ENCODE data around the gene ZMIZ1.

The ZMIZ1 gene

DNA sequence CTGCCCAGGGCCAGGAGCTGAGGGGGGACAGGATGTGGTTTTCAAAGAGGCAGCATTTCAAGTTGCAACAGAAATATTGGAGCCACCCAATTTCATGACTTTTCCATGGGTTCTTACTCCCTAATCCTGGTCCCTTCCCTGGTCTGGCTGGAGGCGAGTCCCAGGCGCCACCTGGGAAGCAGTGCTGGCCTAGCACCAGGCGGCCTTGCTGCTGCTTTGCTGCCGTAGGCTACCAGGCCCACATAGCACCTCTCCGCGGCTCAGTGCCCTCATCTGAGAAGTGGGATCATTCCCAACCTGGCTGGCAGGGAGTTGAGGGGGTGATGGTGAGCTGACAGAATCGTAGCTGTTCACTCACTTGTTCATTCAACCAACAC is 33.7 kb downstream of the ZMIZ1 start:
- no peak for DNase-seq

DNA sequence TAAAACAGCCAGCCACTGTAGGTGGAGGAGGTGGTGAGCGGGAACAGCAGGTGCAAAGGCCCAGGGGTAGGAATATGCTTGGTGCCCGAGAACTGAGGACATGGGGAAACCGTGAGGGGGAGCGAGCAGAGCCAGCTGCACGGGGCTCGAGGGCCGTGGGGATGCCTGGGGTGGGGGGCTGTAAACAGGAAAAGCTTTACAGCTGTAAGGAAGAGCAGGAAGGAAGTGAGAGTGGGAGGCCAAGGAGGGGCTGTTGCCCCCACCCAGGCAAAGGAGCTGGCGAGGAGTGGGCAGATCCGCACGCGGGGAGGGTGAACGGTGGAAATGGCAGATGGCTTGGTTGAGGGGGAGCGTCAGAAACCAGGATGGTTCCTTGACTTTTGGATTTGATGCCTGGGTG is 34.4 kb downstream of the ZMIZ1 start:
- DNase-seq, result no peak

DNA sequence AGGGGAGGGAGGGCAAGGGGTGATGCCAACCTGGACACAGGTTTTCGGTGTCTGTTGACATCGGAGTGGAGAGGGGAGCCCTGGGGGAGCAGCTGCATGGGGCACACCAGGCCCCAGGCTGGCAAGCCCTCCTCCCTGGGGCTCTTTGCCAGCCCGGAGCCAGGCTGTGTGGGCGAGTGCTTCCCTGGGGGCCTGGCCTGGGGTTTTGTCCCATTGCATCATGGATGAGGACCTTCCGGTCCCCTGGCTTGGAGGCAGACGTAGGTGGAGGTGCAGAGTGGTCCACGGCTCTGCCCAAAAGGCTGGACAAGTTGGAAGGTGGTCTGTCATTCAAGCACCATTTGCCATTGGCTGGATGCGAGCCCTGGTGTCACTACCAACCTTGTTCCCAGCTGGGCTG is 34.8 kb downstream of the ZMIZ1 start:
- DNase-seq, result no peak

DNA sequence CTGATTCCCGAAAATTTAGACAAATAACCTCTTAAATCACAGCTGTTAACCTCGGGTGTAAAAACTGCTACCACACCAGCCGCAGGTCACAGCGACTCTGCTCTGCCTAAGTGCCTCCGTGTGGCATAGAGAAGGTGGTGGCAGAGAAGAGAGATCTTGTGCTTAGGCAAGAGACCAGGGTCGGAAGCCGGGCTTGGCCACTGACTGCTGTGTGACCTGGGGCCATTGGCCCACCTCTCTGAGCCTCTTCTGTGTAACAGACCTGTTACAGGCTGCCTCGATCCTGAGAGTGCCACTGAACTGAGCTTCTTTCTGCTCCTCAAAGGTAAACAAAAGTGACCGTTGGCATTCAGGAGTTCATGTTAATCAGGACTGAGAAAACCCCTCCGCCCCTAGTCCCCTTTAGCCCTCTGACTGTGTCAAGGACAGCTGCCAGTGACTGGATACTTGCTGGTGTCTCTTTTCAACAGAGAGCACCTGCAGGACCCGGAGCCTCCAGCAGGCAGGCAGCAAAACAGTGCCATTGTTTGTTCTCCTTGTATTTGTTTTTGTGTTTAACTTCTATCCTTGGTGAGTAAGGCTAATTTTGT is 36.5 kb downstream of the ZMIZ1 start:
- DNase-seq, result no peak

DNA sequence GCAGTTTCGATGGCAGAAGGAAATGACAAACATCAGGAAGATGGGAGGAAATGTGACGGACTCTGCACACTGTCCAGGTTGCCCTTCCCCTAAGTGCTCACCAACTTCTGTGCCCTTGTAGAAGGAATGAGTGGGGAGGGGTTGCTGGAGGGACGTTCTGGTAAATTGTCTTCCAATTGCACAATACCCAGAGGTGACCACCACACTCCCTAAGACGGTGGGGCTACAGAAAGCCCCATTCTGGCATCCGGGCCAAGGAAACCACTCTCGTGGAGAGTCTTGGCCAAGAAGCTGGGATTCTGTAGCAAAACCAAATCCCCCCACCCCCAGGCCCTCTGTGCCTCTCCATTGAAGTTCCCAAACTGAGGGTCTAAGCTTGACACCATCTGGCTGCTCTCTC is 37.1 kb downstream of the ZMIZ1 start:
- no peak for DNase-seq

DNA sequence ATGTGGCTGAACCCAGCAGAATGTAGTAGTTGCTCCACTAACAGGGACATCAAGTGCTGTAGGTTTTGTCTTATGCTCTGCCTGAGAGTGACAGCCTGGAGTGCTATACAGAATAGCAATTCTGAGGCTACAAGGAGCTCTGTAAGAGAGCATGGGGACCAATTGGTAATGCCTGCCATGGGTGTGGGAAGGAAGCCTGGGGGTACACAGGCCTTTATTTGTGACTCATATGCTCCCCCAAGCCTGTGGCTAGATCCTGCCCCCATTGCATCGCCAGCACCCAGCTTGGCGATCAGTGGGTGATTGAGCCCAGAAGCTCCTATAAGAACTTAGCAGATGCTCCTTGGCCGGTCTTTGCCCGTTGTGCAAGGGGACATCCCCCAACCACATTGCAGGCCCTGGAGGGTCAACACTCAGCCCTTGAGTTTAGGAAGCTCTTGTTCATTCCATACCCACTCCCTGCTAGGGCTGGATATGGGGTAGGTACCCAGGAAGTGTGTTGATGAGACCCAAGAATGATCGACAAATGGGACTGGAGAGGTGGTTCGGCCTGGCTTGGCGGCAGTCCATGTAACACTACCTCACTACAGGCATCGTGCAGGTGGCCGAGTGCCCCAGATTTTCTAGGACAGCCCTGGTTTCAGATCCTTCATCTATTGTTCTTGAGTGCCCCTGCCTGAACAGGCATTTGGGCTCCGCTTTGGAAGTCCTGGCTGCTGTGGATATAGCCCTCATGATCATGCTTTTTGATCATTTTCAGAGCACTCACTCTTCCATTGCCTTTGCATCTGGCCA is 37.7 kb downstream of the ZMIZ1 start:
- DNase-seq, result no peak

DNA sequence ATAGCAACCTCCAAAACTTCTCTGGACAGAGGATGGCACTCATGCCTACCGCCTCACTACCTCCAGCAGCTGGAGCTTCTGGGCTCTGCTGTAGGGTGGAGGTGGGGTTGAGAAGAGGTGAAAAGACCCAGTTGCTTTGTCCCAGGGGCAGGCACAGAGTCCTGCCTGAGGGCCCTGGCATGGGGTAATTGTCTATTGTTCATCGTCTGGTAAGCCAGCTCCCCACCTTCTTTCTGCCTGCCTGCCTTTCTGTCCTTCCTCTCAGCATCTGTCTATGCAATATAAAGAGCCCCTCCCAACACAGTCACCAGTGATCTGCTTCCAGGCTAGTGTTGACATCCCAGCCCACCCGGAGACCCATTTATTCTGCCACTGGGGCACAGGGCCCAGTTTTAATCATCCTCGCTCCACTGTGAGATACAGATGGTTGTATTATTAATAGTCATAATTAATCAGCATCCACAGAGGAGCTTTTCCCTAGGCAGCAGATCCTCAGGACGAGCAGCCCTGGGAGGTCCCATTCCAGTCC is 39.0 kb downstream of the ZMIZ1 start:
- no peak for DNase-seq

DNA sequence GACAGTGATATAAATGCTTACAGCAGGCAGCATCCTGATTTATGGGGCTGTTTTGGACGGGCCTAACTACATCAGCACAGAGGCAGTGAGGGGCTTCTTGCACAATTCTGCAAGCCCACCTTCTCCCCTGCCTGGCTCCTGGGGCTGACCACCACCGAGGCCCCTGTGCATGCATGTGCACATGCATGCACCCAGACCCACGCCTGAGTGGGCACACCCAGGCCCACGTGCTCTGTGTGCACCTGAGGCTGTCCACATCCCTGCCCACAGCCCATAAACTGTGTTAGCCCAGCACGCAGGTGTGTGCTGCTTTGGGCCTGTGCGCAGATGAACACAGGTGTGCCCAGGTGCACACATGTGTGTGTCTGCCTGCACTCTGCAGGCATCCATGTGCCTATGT is 40.0 kb downstream of the ZMIZ1 start:
- DNase-seq, result no peak

DNA sequence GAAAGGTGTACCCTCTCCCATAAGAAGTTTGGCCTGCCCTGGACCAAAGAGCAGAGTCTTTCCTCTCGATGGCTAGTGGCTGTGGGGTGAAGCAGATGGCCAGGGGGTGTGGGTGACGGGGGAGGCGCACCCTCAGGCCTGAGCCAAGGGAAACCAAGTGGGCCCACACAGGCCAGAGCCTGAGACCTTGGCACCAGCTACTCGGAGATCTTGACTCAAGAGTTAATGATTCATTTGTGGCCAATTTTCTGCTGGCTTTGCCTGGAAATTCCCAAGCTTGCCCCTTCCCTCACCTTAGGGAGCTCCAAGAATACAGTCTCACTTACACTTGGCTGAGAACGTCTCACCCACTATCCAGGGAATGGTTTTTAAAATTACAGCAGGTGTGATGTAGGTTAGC is 42.7 kb downstream of the ZMIZ1 start:
- no peak for DNase-seq

DNA sequence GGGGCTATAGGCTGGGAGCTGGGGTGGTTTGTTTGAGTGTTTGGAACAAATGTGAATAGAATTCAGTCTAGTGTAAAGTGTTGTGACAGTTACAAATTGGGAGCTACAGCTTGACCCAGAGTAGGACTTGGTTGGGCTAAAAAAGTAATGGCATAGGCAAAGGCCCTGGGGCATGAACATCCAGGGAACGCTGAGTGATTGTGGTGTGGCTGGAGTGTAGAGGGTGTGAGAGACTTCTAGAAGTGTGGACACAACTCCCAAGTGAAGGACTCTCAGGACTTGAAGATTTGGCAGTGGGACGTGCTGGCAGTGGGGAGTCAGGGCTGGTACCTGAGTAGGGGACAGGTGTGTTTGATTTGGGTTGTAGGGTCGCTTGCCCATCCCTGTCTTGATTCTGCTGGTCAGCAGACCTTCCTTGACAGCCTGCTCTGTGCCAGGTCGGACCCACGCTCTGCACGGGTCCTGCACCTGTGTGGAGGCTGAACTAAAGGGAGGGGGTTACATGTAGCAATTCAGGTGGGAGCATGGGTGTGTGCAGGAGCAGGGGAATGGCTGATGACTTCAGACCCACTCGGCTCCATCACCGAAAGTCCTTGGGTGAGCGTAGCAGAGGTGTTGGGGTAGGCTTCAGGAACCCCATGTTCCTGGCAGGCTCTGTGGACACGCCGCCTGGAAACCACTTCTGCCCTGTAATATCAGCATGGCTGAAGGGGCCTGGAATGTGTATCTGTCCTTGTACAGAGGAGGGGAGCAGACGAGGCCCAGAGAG is 43.3 kb downstream of the ZMIZ1 start:
- no peak for DNase-seq

DNA sequence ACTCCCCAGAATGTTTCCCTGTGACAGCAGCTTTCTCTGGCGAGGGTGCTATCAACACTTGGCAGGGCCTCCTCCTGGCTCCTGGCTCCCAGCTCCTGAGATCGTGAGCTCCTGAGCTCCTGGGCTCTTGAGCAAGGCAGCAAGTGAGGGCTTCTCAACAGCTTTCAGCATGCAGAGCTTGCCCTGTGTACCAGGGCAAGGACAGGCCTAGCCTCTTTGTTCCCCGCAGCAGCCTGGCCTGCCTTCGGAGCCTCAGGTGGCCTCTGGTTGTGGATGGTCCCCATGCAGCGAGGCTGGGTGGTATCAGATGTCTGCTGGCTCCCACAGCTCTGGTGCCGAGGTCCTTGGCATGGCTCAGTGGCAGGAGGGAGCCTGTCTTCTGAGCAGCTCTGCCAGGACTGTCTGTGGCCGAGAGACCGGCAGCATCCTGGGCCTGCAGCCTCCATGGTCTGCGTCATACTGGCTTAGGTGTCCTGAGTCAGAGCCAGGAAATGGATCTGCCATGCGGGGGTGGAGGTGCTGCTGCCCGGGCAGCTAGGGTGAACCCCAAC is 44.2 kb downstream of the ZMIZ1 start:
- no peak for DNase-seq

DNA sequence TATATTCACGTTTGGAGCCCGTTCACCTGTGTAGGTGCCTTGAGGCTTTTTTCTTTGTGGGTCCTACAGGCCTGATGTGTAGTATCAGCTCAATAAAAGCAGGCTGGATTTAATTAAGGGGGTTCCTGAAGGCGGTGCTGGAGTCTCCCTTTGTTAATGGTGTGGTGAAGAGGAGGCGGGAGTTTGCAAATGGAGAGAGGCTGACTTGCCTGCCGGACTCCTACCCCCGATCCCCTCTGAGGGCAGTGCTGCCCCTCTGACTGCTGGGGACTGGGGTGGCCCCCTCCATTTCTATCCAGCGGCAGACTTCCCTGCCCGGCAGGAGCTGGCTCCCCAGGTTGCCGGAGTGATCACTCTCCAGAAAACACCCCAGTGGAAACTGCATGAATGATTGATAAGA is 45.1 kb downstream of the ZMIZ1 start:
- DNase-seq, result no peak

DNA sequence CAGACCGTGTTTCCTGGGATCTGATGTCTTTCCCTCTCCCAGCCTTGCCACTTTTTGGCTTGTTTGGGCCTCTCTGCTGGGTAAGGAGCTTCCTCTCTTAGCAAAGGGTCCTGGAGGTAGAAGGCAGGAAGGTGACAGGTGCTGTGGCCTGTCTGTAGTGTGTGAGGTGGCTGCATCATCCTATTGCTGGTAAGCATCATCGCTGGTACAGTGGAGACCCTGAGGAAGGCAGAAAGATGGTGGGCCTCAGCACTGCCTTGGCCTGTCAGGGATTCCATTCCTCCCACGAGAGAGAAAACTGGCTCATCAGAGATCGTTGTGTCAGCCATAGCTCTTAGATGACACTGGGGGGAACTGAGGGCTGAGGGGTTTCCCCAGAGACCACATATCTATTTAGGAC is 46.5 kb downstream of the ZMIZ1 start:
- no peak for DNase-seq

DNA sequence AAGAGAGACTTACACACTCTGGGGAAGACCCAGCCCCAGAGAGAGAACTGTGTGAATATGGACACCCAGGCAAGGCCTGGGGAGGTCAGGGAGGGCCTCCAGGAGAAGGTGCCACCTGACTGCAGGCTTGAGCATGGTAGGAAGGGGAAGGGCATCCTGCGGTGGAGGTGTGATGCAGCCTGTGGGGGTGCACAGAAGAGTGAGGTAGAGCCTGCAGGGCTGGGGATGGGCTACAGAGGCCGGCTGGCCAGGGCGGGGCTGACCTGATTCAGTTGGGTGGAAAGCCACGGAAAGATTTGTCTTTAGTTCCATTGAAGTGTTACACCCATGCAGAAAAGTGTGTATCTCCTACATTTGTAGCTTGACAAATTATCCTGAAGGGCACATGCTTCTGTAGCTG is 47.6 kb downstream of the ZMIZ1 start:
- no peak for DNase-seq

DNA sequence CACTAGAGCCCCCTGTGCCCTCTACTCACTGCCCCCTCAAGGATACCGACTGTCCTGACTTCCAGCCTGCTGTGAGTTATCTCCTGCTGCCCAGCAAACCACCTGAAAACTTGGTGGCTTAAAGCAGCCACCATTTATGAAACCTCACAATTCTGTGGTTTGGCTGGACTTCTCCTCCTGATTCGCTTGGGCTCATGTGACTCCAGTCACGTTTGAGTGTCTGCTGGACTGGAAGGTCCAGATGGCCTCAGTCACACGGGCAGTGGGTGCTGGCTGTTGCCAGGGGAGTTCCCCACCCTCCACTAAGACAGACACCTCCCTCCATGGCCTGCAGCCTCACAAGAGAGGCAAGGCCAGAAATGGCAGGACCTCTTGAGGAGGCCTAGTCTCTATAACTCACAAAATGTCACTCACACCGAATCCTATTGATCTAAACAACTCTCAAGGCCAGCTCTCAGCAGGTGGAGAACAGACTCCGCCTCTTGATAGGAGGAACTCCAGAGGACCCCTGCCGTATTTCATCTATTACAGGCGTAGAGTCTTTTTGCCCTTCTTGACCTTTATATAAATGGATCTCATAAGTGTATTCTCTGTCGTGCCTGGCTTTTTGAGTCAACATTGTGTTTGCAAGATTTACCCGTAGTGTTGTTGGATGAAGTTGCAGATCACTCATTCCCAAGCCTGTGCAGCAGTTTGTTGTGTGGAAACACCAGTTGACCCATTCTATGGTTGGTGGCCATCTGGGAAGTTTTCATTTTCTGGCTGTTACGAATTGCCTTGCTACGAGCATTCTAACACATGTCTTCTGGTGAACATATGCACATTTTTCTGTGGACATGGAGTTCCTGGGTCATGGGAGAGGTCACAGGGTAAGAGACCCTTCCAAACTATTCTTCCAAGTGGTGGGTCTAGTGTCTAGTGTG is 48.3 kb downstream of the ZMIZ1 start:
- DNase-seq, result no peak

DNA sequence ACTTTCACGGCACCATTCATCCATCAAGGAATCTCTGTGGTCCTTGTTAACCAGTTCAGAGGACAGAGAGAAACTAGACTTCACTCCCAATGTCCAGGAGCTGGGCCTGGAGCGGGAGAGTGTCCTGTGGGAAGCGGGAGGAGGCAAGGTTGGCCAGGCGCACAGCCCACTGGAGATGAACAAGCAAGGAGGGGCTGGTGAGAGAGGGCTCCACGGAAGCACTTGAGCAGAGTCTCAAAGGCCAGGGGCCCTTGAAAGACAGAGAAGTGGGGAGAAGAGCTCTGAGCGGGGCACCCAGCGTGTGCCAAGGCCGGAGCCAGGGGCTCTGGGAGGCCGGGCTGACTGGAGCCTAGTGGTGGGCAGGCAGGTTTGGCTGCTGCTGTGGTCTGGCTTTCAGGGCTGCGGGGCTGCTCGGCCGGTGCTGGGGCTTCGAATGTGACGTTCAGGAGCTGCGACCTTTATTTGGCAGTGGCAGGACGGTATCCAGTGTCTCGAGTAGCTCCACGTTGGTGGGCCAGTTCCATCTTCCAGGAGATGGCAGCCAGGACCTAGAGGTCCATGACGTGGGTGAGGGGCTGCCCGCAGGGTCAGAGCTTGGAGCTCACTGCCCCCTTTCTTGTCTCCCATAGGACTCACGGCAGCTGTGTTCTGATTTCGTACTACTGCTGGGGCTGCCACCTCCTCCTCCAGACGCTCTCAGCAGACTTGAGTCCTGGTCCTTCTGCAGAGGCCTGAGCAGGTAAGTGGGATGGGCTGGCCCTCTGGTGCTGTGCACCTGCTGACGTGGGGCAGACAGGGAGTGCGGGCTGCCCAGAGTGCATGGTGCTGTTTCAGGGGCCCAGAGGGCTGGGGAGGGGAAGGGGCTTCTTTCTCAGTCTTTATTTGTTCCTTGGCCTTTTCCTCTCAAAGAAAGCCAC is 49.8 kb downstream of the ZMIZ1 start:
- DNase-seq, result no peak

DNA sequence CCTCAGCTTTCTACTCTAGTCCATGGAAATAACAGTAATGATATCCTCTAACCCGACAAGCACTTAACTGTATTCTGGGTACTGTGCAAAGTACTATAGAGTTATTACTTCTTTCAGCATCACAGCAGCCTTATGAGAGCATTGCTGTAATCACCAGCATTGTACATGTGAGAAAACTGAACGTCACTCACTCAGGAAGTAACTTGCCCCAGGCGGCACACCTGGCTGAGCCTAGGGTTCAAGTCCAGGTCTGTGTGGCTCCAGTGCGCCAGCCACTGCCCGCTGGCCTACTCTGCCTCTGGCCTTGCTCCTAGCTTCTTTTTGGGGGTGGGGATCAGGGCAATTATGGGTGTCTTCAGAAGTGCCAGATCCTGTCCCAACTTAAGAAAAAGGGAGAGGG is 50.5 kb downstream of the ZMIZ1 start:
- no peak for DNase-seq

DNA sequence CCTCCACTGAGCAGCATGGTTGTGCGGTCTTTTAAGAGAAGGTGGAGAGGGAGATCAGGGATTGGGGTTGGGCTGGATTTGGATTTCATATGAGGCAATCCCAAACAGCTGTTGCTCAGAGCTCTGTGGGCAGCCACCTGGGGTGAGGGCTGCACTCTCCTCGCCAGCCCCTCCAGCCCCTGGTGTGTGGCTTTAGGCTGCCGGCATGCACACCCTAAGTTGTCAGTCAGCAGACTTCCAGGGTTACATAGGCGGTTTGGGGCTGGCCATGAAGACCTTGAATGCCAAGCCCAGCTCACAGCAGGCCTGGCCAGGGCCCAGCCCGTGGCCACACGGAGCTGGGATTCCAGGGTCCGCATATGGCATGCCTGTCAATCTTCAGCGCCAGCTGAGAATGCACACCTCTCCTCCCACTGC is 54.8 kb downstream of the ZMIZ1 start:
- no peak for DNase-seq

DNA sequence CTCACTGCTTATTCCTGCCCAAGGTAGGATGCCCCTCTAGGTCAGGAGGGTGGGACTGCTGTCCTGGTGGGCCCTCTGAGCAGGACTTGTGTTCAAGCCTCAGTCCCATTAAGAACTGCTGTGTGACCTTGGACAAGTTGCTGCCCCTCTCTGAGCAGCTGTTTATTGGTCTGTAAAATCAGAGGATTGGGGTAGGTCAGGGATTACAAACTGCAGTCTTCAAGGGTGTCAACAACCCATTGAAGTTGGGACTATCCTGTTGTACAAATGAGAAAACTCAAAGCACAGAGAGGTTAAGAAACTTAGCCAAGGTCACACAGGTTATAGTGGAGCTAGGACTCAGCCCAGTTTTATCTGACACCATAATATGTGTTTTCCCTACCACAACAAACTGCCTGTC is 55.3 kb downstream of the ZMIZ1 start:
- no peak for DNase-seq

DNA sequence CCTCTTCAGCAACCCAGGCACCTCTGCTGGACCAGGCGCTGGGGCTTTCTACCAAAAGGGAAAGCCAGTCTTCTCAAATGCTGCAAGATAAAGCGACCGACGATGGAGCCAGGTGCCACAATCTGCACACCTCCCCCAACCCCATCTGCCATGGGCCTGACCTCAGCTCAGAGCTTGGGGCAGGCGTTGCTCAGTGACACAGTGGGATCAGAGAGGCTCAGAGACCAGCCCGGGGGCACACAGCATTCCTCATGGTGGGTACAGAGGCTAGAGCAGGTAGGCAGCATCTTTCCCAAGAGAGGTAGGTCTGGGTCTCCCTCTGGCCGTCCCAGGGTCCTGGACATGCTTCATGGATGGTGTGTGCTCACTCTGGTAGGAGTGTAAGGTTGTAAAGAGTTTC is 56.3 kb downstream of the ZMIZ1 start:
- no peak for DNase-seq

DNA sequence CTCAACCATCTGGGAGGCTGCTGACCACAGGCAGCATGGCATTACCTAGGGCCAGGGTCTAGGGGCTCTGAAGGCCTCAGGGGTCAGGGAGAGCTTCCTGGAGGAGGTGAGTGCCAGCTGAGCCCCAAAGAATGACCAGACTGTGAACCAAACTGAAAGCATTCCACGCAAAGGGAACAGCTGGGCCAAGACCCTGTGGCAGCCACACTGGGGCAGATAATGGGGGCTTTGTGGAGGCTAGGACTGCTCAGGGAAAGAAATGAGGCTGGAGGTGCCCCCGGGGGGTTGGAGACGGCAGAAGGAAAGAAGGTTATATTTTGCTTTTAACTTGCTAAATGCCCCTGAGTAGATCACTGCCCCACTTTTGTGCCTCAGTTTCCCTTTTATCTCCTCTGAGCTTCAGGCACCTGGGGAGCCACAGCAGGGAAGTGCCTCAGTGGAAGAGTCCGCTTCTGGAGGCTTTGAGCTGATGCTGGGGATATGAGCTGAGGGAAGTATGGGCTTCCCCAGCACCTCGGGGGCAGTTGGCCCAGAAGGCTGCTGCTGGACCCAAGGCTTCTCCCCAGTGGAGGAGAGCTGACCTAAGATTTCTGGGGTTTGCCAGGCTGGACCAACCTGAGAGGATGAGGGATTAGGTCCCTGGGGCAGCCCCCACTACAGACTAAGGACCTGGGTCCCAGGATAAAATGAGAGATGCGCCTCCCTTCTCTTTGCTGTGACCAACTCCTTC is 57.8 kb downstream of the ZMIZ1 start:
- no peak for DNase-seq
